GM21360 (cell line): ENCODE results near the gene NRG3.

ENCODE experiments used
- ATAC-seq: cut with Tn5 transposase; IDR thresholded peaks from one replicate; pipeline ENCODE4 v1.9.1; 2021; ENCODE audit warnings: mild to moderate bottlenecking, moderate library complexity; ENCODE audit not compliant: unreplicated experiment

NRG3 gene

DNA sequence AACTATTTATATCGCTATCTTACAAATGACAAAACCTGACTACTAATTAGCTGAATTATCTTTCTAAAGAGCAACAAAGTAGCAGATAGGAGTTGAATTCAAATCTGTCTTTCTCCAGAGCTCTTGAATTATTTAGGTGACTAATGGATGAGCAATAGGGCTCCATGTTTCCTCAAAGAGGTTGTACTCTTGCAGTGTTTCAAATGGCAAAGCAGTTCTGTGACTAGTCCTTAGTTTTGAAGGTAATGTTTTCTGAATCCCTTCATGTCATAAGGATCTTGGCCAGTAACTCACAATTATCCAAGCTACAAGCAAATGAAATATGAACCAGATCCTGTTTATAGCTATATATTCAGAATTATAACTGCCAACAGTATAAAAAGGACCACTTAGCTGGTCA, 999.7 kb downstream of the NRG3 start:
- no peak for ATAC-seq

GRCh38 chr10:82880776-82881290, 1005.8 kb downstream of the NRG3 start:
- ATAC-seq = no peak

DNA sequence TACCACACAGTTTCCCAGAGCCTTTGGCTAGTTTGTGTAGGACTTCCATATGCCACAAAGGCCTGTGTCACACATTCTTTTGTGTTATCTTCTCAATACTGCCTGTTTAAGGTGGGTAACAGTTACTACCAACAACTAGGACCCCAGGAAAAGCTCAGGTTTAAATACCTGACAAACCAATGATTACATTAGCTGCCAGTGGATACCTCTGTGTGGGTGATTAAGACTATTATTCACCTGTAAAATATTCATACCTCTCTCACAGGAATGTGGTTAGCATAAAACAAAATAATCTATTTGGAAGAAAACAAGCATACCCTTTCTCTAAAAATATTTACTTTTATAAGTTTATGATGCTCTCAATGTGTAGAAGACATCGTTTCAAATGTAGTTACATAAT, 1007.7 kb downstream of the NRG3 start:
- ATAC-seq = no peak

DNA sequence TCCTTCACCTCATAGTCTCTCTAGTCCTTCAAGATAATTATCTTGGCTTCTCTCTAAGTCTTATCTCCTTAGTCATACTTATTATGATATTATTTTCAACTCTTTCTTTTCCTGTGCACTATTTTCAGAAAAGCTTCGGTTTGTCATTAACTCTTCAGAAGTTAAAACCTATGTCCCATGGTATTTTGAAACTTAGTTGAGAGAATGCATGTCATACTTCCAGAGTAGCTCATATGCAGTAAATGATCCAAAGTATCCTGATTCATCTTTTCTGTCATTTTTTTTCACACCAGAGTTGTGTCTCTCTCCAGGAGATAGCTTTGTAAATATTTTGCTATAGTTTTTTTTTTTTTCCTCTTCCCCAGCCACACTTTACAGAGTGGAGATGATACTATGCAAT, 1008.6 kb downstream of the NRG3 start:
- no peak for ATAC-seq

DNA sequence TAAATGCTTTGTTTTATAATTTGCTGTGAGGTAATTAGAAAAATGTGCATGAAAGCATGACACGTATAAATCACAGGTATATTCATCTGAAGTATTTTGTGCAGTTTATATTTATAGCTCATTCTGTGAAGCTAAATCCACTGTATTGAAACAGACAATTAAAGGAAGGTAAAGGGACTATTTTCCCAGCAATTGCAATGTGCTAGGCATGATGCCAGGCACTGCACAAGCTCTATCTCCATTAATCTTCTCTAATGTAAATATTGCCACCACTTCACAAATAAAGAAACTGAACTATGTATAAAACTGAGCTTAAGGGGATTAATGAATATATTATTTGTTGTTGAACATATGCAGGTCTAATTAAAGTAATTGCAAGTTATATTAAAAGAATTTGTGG, 1012.5 kb downstream of the NRG3 start:
- no peak for ATAC-seq

DNA sequence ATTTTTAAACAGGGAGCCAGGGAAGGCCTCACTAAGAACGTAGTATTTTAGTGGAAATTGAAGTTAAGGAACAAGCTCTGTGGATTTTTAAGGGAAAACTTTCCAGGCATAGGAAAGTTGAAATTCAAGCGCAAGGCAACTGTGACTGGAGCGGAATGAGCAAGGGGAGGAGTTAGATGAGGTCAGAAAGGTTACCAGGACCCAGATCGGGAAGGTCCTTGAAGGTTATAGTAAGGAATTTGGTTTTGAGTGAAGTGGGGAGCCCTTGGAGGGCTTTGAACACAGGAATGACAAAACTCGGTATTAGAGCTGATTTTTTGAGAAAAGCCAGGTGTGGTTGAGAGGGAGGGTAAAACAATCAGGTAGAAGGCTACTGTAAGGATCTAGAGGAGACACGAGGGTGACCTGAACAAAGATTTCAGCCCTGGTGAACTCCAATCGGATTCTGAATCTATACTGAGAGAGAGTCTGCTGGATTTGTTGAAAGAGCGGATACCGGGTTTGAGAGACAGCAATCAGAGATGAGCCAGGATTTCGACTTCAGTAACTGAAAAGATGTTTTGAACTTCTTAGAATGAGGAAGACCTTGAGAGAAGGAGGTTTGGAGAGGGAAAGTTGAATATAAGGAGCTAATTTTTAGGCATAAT, 1013.9 kb downstream of the NRG3 start:
- ATAC-seq = no peak

GRCh38 chr10:82889728-82890127, 1014.7 kb downstream of the NRG3 start:
- ATAC-seq = no peak

DNA sequence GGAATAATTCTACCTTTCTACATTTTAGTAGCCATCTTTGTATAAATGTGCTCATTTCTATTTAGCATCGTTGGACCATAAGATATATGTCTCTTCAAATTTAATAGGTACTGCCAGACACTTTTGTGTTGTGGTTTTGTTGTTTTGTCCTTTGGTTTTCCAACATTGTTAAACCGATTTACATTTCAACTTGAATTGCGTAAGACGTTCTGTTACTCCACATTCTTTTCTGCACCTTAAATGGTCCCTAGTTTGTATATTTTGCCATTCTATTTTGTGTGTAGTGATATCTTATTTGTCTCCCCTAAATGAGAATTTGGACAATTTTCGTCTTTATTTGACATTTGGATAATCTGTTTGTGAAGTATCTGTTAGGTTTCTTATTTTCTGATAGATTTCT, 1015.6 kb downstream of the NRG3 start:
- ATAC-seq = no peak

DNA sequence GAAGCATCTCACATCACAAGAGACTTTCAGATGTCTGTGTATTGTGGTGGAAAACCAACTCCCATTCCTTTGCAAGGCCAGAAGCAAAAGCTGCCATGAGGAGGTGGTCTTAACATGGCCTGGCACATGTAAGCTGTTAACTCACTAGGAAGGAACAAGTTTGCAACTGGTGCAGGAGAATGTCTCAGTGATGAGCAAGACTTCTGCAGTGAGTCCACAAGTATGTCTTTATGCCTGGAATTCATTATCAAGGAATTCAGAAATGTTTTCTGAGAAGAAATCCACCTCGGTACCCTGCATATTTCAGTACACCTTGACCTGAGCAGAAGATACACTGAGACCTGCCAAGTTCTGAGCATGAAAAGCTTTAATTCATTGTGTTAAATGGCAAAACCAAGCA, 1033.1 kb downstream of the NRG3 start:
- ATAC-seq = no peak

- ATAC-seq = no peak
Observed at GRCh38 chr10:82908751-82909150, 1033.8 kb downstream of the NRG3 start.

DNA sequence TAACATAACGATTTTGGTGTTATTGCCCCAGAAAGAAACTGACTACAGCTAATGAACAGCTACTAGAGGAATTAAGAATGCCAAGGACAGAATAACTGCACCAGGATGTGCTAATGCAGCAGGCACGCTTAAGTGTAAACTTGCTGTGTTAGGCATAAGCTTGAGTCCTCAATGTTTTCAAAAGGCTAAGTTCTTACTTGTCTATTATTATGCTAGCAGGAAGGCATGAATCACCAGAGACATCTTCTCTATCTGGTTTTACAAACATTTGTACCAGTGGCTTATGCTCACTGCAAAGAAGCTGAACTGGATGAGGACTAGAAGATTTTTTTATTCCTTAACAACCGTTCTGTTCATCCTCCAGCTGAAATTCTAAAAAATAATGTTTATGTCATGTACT, 1035.3 kb downstream of the NRG3 start:
- ATAC-seq = no peak

DNA sequence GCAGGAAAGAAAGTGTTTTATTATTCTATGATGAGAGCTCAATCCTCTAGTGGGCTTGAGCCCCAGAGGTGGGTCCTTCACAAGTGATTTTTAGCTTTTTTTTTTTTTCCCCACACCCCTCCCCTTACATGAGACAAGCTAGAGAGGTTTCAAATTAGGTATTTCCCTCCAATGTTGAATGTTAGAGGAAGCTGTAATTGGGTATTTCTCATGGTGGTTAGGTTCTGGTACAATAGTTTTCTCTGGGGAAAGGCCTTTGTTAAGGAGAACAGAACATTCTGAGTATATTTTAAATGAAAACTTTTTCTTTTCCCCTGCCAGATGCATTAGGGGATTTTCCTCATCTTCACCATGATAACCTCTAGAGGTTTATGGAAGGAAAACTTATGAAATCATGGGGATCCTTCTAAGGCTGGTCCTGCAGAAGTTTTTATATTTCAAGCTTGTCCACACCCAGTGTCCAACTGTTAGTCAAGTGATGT, 1039.7 kb downstream of the NRG3 start:
- no peak for ATAC-seq

GRCh38 chr10:82916941-82917340, 1041.9 kb downstream of the NRG3 start:
- ATAC-seq = no peak

DNA sequence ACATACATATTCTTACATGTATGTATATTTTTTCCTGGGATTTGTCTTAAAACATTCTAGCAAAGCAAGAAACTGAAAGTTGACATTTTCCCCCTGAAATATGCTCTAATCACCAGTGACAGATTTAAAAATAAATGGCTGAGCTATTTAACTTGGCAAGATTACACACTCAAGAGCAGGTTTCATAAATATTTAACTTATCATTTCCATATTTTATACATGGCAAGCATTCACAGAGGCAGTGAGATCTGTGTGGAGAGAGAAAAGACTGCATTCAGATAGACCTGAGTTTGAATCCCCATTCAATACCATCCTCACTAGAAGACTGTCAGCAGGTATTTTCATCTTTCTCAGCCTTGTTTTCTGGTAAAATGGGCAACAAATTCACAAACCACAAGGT, 1043.0 kb downstream of the NRG3 start:
- ATAC-seq = no peak

DNA sequence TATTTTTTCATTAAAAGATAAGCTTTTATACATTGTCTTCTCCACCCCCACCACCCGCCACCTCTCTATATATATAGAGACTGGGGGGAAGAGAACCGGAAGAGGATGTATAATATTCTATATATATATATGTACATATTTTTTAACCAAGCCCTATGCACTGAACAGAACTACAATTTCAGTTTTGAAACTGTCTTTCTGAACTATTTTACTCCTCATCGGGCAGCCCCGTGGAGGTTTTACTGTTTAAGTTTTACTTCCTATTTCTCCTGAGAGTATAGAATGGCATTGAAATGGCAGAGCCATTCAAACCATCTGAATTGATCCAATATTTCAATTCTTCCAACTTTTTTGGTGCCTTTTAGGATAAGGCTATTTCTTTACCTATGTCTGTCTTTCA, 1047.1 kb downstream of the NRG3 start:
- no peak for ATAC-seq

- ATAC-seq = no peak
Observed at GRCh38 chr10:82922755-82923154, 1047.8 kb downstream of the NRG3 start.

- no peak for ATAC-seq
Observed at GRCh38 chr10:82924711-82925110, 1049.7 kb downstream of the NRG3 start.

DNA sequence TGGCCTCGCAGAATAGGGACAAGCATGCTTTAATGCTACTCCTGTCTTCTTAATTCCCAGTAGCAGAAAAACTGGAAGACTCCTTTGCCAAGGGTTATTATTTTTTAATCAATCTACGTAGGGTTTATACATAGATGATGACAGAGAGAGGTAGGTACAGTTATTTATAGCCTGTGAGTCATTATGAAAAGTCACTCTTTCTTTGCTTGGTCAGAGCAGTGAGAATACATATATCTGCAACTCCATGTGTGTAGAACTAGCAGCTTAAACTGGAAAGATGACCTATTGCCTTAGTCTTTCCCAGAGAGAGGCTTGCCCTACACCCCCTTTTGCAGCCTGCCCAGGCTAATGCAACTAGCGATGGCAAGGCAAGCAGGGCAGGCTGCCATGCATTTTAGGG, 1050.6 kb downstream of the NRG3 start:
- peak; percentile 74 for ATAC-seq

DNA sequence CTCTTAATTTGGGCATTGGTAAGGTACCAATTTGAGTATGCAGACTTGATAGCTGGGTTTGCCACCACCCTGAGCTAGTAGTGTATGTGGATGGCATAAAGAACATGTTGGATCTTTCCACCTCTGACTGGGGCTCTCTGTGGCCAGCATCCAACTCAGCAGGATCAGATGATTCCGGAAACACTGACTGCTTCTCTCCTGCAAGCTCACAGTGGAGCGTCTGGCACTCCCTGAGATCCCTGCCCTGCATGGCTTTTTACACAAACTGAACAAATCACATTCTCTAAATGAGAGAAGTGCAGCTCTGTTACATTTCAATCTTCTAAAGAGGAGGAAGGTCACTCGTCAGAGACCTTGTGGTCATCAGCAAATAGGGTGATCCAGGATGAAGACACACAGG, 1057.5 kb downstream of the NRG3 start:
- no peak for ATAC-seq

GRCh38 chr10:82934429-82934828, 1059.4 kb downstream of the NRG3 start:
- ATAC-seq = no peak

- ATAC-seq = no peak
Observed at GRCh38 chr10:82934947-82935346, 1060.0 kb downstream of the NRG3 start.

- ATAC-seq = no peak
Observed at GRCh38 chr10:82938331-82938730, 1063.3 kb downstream of the NRG3 start.
